Stimulated activated naive CD4-positive, alpha-beta T cell treated with Interleukin-2 at 50 U/mL for 16 hours (primary cell): ENCODE measurements around the gene ELP1.
"Not testable (repeated sequence)": the region's sequence is repeated elsewhere in the genome, so short reads cannot be mapped to it uniquely, and the experiment has no call there.

Source experiments
- DNase-seq: peaks from one replicate; lab custom pipeline; 2025; lab: John Stamatoyannopoulos, UW

ELP1 gene

GRCh38 chr9:108933231-108933717 is 650 bp downstream of the ELP1 start:
- no peak for DNase-seq

DNA sequence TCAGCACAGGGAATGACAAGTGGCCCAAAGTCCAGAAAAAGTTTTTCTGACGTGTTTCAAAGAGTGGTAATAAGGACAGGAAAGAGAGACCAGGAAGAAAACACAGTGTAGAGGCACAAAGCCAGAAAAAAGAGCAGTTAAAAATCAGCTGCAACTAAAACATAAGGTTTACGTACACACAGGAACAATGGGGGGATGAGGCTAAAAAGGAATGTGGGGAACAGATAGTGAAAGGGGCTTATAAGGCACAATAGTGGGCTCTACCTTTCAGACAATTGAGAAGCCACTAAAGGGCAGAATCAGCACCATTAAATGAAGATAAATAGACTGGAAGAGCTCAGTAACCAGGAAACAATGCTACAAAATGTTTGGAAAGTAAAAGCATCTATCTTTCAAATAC is 5.5 kb downstream of the ELP1 start:
- no peak for DNase-seq

GRCh38 chr9:108924466-108924865 is 9.5 kb downstream of the ELP1 start:
- no peak for DNase-seq

DNA sequence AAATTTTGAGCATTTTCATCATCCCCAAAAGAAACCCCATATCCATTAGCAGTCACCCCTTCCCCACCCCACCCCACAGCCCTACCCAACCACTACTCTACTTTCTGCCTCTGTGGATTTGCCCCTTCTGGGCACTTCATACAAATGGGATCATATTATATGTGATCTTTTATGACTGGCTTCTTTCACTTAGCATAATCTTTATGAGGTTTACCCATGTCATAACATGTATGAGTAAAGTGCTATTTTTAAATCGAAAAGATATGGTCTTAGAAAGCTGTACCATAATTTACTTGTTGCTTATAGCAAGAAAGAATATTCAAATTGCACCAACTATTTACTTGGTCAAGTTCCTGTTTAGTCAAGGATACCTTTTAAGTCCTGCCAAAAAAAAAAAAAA is 12.7 kb downstream of the ELP1 start:
- no peak for DNase-seq

- DNase-seq: not testable (repeated sequence)
These were observed 13.5 kb downstream of the ELP1 start for GRCh38 chr9:108920401-108920800.

- no peak for DNase-seq
These were observed 14.4 kb downstream of the ELP1 start for GRCh38 chr9:108919517-108919916.

DNA sequence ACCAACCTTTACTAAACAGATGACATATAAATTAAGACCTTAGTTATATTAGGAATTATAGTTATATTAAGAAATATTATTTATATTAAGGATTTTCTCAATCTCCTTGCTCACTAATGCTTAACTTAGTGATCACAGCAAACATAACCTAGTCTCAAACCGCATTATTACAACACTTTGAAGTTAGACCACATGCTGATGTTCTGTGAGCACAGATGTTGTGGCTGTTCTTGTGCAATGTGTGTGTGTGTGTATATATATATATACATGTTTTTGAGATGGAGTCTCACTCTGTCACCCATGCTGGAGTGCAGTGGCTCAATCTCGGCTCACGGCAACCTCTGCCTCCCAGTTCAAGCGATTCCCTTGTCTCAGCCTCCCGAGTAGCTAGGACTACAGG is 20.5 kb downstream of the ELP1 start:
- DNase-seq: no peak

GRCh38 chr9:108911820-108912219 is 22.1 kb downstream of the ELP1 start:
- DNase-seq: no peak

- DNase-seq: no peak
These were observed 23.0 kb downstream of the ELP1 start for GRCh38 chr9:108910914-108911313.

DNA sequence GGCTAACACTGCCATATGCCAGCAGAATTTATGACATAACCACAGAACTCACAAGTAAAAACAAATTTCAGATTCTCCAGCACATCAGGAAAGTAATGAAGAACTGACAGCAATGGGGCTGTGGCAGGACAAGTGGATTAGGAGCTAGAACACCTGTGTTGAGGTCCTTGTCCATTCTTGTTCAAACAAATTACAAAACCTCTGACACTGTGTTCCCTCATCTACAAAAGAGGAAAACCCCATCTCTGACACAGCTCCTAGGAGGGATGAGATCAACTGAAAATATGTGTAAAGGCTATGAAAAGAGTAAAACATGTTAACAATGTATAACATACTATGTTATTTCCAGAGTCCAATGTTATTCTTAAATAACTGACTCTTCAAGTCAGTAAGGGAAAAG is 23.5 kb downstream of the ELP1 start:
- no peak for DNase-seq

- DNase-seq: no peak
These were observed 28.4 kb downstream of the ELP1 start for GRCh38 chr9:108905494-108905893.

- DNase-seq: no peak
These were observed 29.8 kb downstream of the ELP1 start for GRCh38 chr9:108904161-108904560.

DNA sequence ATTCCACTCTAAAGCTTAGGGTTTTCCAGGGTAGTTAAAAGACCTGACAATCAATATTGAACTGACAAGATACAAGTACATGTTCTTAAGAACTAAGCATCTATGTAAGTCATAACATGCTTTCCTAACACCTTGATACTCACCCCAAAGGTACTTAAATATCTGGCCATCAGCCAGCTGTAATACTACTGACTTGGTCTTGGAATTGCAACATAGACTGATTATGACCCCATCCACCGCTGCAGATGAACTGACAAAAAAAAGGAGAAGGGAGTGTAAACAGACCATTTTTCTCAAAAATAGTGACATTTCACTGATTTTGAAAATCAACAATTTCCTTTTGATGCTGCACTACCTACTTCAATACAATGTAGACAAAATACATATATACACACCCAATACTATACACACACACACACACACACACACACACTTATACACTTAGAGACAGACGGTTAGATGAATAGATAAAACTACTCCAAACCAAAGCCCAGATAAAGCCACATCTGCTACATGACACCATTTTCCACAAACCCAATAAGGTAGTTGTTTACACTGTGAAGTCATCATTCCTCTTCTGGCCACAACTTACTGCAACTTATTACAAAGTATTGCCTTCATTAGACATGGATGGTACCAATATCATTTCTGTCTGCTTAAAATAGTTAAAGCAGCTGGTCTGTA is 30.4 kb downstream of the ELP1 start:
- DNase-seq: no peak

DNA sequence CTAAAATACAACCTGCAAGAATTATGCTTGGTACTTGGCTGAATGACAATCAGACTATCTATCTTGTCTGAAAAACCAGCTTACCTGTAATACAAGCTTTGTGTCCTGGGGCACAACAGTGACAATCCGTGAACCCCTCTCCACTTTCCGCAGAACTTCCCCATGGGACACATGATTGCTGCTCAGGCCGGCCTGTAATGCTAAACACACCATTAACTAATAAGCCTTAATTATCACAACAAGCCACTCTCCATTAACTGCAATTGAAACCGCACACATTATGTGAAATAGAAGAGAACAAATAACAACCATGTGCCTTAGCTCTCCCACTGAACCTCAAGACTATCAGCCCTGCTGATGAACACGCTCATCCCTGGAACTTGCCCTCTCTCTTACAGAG is 33.7 kb downstream of the ELP1 start:
- no peak for DNase-seq

- DNase-seq: not testable (repeated sequence)
These were observed 34.8 kb downstream of the ELP1 start for GRCh38 chr9:108899023-108899695.

GRCh38 chr9:108897324-108898096 is 36.4 kb downstream of the ELP1 start:
- no peak for DNase-seq

- no peak for DNase-seq
These were observed 39.5 kb downstream of the ELP1 start for GRCh38 chr9:108894225-108894997.

DNA sequence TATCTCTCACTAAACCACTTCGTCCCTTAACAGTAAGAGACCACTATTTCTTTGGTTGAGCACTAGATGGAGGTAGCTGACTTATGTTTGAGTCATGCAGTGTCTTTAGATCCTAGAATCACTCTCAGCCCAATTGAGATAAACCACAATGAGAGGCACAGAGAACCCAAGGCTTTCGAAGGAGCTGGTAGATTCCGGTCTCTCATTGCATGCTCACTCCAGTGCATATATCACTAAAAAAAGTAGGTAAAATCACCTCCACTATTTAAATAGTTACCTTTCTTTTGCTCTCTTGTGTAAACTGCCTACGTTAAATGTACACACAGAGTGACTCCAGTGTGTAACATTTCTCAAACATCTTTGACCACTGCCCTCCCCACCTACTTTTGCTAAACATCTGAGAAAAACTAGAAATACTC is 44.3 kb downstream of the ELP1 start:
- no peak for DNase-seq

DNA sequence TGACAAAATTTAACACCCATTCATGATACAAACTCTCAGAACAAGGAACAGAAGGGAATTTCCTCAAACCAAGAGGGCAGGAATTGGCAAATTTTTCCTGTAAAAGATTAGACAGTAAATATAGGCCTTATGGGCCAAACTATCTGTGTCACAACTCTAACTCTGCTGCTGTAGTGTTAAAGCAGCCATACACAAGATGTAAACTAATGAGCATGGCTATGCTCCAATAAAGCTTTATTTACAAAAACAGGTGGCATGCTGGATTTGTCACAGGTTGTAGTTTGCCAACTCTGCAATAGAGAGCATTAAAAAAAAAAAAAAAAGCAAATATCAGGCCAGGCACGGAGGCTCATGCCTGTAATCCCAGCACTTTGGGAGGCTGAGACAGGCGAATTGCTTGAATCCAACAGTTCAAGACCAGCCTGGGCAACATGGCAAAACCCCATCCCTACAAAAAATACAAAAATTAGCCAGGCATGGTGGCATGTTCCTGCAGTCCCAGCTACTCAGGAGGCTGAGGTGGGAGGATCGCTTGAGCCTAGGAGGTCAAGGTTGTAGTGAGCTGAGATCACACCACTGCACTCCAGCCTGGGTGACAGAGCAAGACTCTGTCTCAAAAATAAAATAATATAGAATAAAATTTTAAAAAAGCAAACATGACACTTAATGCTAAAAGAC is 47.2 kb downstream of the ELP1 start:
- not testable (repeated sequence) for DNase-seq

- peak; percentile 2 for DNase-seq
These were observed 48.1 kb downstream of the ELP1 start for GRCh38 chr9:108885643-108886348.

DNA sequence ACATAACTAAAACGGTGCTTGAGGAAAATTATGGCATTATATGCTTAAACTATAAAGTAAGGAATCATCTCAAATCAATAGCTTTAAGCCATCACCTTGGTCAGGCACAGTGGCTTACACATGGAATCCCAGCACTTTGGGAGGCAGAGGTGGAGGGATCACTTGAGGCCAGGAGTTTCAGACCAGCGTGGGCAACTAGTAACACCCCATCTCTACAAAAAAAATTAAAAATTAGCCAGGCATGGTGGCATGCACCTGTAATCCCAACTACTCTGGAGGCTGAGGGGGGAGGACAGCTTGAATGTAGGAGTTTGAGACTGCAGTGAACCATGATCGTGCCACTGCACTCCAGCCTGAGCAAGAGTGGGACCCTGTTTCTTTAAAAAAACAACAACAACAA is 49.2 kb downstream of the ELP1 start:
- no peak for DNase-seq
